CD1c-positive myeloid dendritic cell (primary cell): Measurements from ENCODE around the gene KRTAP10-10.
"Not testable (repeated sequence)": the region's sequence is repeated elsewhere in the genome, so short reads cannot be mapped to it uniquely, and the experiment has no call there.

Experiments used
- DNase-seq: peaks from one replicate; pipeline ENCODE4 v3.0.0-alpha.2; 2016; ENCODE audit errors: extremely low spot score

KRTAP10-10 gene

DNA sequence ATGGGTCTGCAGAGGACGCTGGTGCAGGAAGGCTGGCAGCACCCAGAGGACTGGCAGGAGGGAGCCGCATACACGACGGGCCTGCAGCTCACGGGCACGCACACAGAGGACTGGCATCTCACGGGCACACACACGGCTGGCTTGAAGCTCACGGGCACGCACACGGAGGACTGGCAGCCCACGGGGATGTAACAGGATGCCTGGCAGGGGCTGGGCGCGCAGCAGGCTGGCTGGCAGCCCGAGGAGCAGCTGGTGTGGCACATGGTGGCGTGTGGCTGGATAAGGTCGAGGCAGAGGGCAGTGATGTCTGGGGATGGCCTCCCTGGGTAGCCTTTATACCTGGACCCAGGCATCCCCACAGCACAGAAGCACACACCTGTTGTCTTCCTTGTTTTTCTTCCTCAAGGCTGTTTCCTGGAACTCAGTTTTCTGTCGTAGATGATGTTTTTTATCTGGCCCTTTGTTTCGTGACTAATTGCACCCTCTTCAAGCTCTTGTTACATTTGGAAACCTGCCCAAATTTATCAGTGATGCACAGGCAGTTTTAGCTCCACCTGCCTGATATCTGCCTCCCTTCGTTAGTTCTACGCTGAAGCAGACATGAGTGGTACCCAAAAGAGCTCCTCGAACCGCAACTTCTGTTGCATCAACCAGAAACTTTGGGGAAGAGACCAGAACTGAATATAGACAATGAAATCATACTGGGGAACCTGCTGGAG is 44.9 kb downstream of the KRTAP10-10 start, which contains the start of gene KRTAP12-1:
KRTAP12-1 (minus strand) TSS at position 303 of the 719 bp plus-strand sequence; CDS start at position 263, 40 bp downstream.
- DNase-seq: no peak

GRCh38 chr21:44682580-44683151 is 45.5 kb downstream of the KRTAP10-10 start:
- no peak for DNase-seq

DNA sequence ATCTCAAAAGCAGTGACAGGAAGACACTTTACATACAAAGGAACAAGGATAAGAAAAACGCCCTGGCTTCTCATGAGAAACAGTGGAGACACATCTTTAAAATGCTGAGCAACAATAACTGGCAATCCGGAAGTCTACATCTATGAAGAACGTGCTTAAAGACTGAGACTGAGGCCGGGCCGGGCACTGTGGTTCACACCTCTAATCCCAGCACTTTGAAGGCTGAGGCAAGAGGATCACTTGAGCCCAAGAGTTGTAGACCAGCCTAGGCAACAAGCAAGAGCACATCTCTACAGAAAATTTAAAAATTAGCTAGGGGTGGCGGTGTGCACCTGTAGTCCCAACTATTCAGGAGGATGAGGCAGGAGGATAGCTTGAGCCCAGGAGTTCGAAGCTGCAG is 46.9 kb downstream of the KRTAP10-10 start:
- DNase-seq: no peak

GRCh38 chr21:44684483-44684882 is 47.3 kb downstream of the KRTAP10-10 start:
- DNase-seq: no peak

DNA sequence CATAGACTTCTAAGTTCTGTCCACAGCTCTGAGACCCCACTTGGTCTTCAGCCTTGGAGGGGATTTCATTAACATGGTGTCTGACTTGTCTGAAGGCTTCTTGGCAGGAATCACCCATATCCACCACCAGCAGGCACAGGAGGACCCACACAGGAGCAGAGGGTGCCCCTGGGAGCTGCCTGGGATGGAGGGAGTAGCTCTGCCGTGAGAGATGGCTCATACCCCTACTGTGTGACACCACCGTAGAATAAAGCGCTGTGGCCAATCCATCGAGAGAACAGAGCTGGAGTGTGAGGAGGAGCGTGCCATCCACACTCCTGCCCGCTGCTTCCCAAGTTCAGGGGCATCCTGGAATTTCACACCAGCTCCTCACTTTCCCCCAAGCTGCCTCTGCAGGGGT is 47.9 kb downstream of the KRTAP10-10 start:
- DNase-seq: not testable (repeated sequence)

GRCh38 chr21:44686000-44686781 is 49.0 kb downstream of the KRTAP10-10 start:
- DNase-seq: no peak

- no peak for DNase-seq
Observed at GRCh38 chr21:44686843-44687561, 49.8 kb downstream of the KRTAP10-10 start.

DNA sequence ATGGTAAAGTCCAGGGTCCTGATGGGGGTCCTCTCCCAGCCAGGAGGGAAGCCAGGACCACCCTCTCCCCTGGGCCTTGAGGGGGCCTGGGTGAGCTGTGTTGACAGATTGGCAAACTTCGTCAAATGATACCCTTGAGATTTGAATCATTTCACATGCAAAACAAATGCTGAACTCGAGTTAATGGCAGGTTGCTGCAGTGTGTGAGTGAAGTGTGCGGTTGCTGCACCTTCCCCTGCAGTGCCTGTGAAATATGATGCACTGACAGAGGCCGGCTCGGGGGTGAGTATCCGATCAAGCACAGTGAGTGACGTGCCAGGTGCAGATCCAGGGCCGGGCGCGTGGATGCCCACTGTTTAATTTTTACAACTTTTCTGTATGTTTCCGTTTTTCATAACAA is 50.5 kb downstream of the KRTAP10-10 start:
- DNase-seq: no peak
